Dermis microvascular lymphatic vessel endothelial cell (primary cell): ENCODE results near the gene DUSP19. TPM values are rescaled to one million over a fixed set of nuclear protein-coding genes. Genes with fewer than 3 reads are reported as not detected.
A peak's percentile ranks its signal among the peaks of the same experiment; 100 is the strongest.

ENCODE experiments used
- DNase-seq, 2 donors: peaks; one replicate each; pipeline versions ENCODE4 v3.0.0 to v3.0.0-alpha.2; 2010; ENCODE audit warnings: low read depth in 2 of 2
- total RNA-seq: library from RNA; depleted of rRNA; stranded (reverse); fragments of >200 nt; gene quantifications from 2 replicates; pipeline ENCODE4 v1.2.1, GENCODE V29; 2014

DUSP19 gene
- total RNA-seq, 1 donor from 2014 or later, result 2.1 TPM

- peak; percentile 87 to 93 for DNase-seq
These were observed 45.8 kb downstream of the DUSP19 start, which contains the start of gene NUP35 for GRCh38 chr2:183124222-183124956. Gene NUP35 (plus strand): TSS chr2:183124443. CDS start chr2:183124458, 15 bp downstream.

DNA sequence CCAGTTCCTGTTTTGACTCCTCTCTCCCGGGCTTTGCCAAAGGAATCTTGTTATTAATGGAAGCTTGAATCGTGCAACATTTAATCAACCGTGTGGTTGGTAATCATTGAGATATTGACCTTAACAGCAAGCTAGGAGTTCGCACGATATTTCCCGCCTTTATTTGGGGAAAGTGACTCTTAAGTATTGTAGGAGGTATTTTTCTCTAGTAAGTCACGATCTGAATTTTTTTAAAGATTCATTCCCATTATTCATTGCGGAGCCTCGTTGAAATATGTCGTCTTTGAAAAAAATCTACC is 46.4 kb downstream of the DUSP19 start:
- DNase-seq, result no peak

- DNase-seq, result no peak
These were observed 47.3 kb downstream of the DUSP19 start for GRCh38 chr2:183125659-183126341.

DNA sequence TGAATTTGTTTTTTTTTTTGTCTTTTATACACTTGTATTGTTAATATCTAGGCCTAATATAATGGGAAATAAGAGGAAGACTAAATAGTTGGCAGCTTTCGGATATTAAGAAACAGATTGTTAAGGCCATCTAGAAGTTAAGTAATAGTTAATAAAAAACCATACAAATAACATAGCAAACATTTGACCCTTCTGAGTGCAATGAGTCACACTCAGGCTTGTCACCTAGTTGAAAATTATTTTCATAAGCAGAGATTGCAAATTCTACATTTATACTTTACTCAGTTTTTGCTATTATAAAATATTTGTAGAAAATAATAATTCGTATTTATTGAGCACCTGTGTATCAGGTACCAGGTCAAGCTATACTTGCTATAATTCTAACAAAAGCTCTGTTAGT is 48.1 kb downstream of the DUSP19 start:
- no peak for DNase-seq

DNA sequence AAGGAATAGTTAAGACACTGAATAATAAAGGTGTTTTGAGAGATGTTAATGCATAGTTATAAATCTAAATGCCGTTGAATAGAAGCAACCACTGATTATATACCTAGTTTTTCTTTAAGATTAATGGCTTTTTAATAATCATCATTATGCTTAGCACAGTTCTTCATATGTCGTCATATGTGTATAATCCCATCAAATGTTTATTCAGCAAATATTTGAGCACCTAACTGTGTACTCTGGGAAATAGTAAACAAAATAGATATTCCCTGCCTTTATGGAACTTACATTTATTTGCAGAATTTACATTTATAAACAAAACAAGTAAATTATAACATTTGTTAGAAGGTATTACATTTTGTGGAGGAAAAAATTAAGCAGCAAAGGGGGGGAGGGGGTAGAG is 55.5 kb downstream of the DUSP19 start:
- DNase-seq, result no peak

DNA sequence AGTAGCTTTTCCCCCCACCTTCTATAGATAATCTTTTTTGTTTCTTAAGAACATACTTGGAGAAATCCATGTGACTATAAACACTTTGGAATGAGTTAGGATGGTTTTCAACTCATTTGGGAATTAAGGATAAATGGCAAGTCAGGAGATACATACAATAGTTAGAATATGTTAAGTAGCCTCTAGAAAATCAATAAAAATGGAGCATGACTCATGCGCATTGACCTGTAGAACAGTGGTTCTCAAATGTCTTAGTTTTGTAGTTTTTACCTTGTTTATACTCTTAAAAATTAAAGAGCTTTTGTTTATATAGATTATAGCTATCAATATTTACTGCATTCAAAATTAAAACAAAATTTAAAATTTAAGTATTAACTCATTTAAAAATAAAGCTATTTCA is 70.4 kb downstream of the DUSP19 start:
- DNase-seq, result no peak

GRCh38 chr2:183149489-183149888 is 70.9 kb downstream of the DUSP19 start:
- peak in 1 of 2 donors; percentile 4 for DNase-seq

Other genes starting within 250 kb of the DUSP19 start
- gene FRZB, start 212.1 kb upstream of the DUSP19 start, total RNA-seq, result 0.13 and 0.51 TPM in 2 replicates
- gene NCKAP1, start 40.3 kb upstream of the DUSP19 start, total RNA-seq, result 97.3 and 165 TPM in 2 replicates
- 10.4 and 10.9 TPM in 2 replicates for gene NUP35, start 45.7 kb downstream of the DUSP19 start, total RNA-seq